Stimulated activated CD4-positive, alpha-beta T cell treated with anti-CD3 and anti-CD28 coated beads, TNF-alpha, amount 100 ng/mL, for 1 hour (primary cell): ENCODE measurements around the gene ZG16B.
A peak's percentile ranks its signal among the peaks of the same experiment; 100 is the strongest.

Experiments
- DNase-seq, 3 donors: peaks; one replicate each; pipeline ENCODE4 v3.0.0-alpha.2; 2020; ENCODE audit warnings: low read depth in 3 of 3, low spot score in 1 of 3

The ZG16B gene

GRCh38 chr16:2829501-2830354 lies at the start of gene ZG16B:
Gene ZG16B, plus strand, starts transcription at chr16:2830303. Its CDS starts 139 bp downstream, at chr16:2830442.
- DNase-seq, result no peak

GRCh38 chr16:2782583-2783351 lies 47.3 kb upstream of the ZG16B start:
- no peak for DNase-seq

- DNase-seq, result no peak
These were observed 46.3 kb upstream of the ZG16B start for GRCh38 chr16:2783581-2784357.

- no peak for DNase-seq
These were observed 45.6 kb upstream of the ZG16B start for GRCh38 chr16:2784358-2785100.

- peak in 1 of 3 donors; percentile 29 for DNase-seq
These were observed 44.8 kb upstream of the ZG16B start for GRCh38 chr16:2785101-2785991.

- no peak for DNase-seq
These were observed 43.9 kb upstream of the ZG16B start for GRCh38 chr16:2786061-2786825.

- DNase-seq, result no peak
These were observed 43.3 kb upstream of the ZG16B start for GRCh38 chr16:2786826-2787151.

- no peak for DNase-seq
These were observed 42.7 kb upstream of the ZG16B start, which contains the start of gene PRSS33 for GRCh38 chr16:2787406-2787805. Gene PRSS33, minus strand, starts transcription at chr16:2787560. Its CDS starts 1,013 bp downstream, at chr16:2786547.

GRCh38 chr16:2787961-2788360 lies 42.1 kb upstream of the ZG16B start:
- no peak for DNase-seq

- no peak for DNase-seq
These were observed 39.5 kb upstream of the ZG16B start for GRCh38 chr16:2790631-2791030.

GRCh38 chr16:2791174-2791573 lies 38.9 kb upstream of the ZG16B start:
- no peak for DNase-seq

- no peak for DNase-seq
These were observed 37.2 kb upstream of the ZG16B start for GRCh38 chr16:2792940-2793339.

- no peak for DNase-seq
These were observed 34.5 kb upstream of the ZG16B start for GRCh38 chr16:2795395-2796143.

GRCh38 chr16:2798723-2799204 lies 31.3 kb upstream of the ZG16B start:
- DNase-seq, result no peak

GRCh38 chr16:2799205-2799858 lies 30.8 kb upstream of the ZG16B start:
- DNase-seq, result no peak

- no peak for DNase-seq
These were observed 30.3 kb upstream of the ZG16B start for GRCh38 chr16:2799859-2800226.

GRCh38 chr16:2803545-2804195 lies 26.4 kb upstream of the ZG16B start:
- no peak for DNase-seq
